Caco-2 (cell line): ENCODE measurements around the gene COQ6. TPM values are rescaled to one million over a fixed set of nuclear protein-coding genes. Genes with fewer than 3 reads are reported as not detected.
A peak's percentile ranks its signal among the peaks of the same experiment; 100 is the strongest.

Experiments
- Bru-seq: library from RNA; stranded (reverse); fragments of 400-500 nt; gene quantifications from one replicate; lab custom pipeline; 2021; lab: Mats Ljungman, UMichigan
- BruChase-seq, 2 experiments: library from RNA; stranded (reverse); fragments of 400-500 nt; gene quantifications; one replicate each; lab custom pipeline; 2021; lab: Mats Ljungman, UMichigan
- BruUV-seq: library from RNA; stranded (reverse); fragments of 400-500 nt; replicated peaks from 2 replicates; lab custom pipeline; 2021; lab: Mats Ljungman, UMichigan
- CTCF ChIA-PET: fragments of 300-600 bp; sonication (Branson Sonifier 250); formaldehyde crosslinking; loops from one replicate; lab custom pipeline; 2022; ENCODE audit warnings: antibody characterized with exemption; lab: Charles Lee
- POLR2A ChIA-PET: fragments of 300-600 bp; sonication (Branson Sonifier 250); formaldehyde crosslinking; loops from one replicate; lab custom pipeline; 2022; ENCODE audit warnings: antibody characterized with exemption; lab: Charles Lee
- DNase-seq, 2 experiments: peaks; one replicate each; pipeline versions ENCODE4 v3.0.0 to v3.0.0-alpha.2; 2020 to 2022
- H3K27me3 ChIP-seq: replicated peaks from 2 replicates; pipeline ENCODE4 v1.6.0; 2011; ENCODE audit warnings: low read length; ENCODE audit not compliant: control insufficient read depth, insufficient read depth
- H3K36me3 ChIP-seq: 2 replicates; pipeline ENCODE4 v1.5.1; 2011; ENCODE audit warnings: low read length; ENCODE audit not compliant: control insufficient read depth, insufficient read depth
- H3K4me1 ChIP-seq: fragments of 250-450 bp; sonication (Bioruptor Pico); 2 replicates; pipeline ENCODE4 v1.5.1; 2020; ENCODE audit warnings: mild to moderate bottlenecking
- H3K4me3 ChIP-seq: 2 replicates; pipeline ENCODE4 v1.5.1; 2011; ENCODE audit warnings: low read depth, mild to moderate bottlenecking, control low read depth, low read length
- H3K9me3 ChIP-seq: fragments of 250-450 bp; sonication (Bioruptor Pico); 2 replicates; pipeline ENCODE4 v1.5.1; 2020; ENCODE audit warnings: mild to moderate bottlenecking, moderate library complexity
- H3K27ac Mint-ChIP-seq: one replicate; pipeline ENCODE4 v1.8.0; 2022; ENCODE audit warnings: mixed read lengths; ENCODE audit not compliant: unreplicated experiment
- H3K27me3 Mint-ChIP-seq: one replicate; pipeline ENCODE4 v1.8.0; 2022; ENCODE audit warnings: mixed read lengths; ENCODE audit not compliant: insufficient read depth, unreplicated experiment
- H3K36me3 Mint-ChIP-seq: one replicate; pipeline ENCODE4 v1.8.0; 2022; ENCODE audit warnings: mild to moderate bottlenecking, mixed read lengths; ENCODE audit not compliant: insufficient read depth, unreplicated experiment
- H3K4me1 Mint-ChIP-seq: one replicate; pipeline ENCODE4 v1.8.0; 2022; ENCODE audit warnings: low read depth, mixed read lengths; ENCODE audit not compliant: unreplicated experiment
- H3K4me3 Mint-ChIP-seq: one replicate; pipeline ENCODE4 v1.8.0; 2022; ENCODE audit warnings: mild to moderate bottlenecking, moderate library complexity, mixed read lengths; ENCODE audit not compliant: unreplicated experiment
- H3K9me3 Mint-ChIP-seq: one replicate; pipeline ENCODE4 v1.8.0; 2022; ENCODE audit warnings: mixed read lengths; ENCODE audit not compliant: unreplicated experiment
- CTCF ChIP-seq, 2 experiments: fragments of 200-600 bp in 1 of 2; IDR thresholded peaks; 1 replicate in 1 of 2; 2 replicates in 1 of 2; pipeline versions ENCODE4 v1.5.1 to v1.8.0; 2011 to 2022; ENCODE audit warnings: antibody characterized with exemption in 1 of 2, control low read depth in 1 of 2, inconsistent platforms in 1 of 2, low read depth in 1 of 2, low read length in 1 of 2, mild to moderate bottlenecking in 1 of 2, moderate library complexity in 1 of 2; ENCODE audit not compliant: insufficient read depth in 1 of 2, severe bottlenecking in 1 of 2, unreplicated experiment in 1 of 2
- intact Hi-C: fragments of 100-400 bp; cut with micrococcal nuclease; formaldehyde crosslinking; loops from one replicate; pipeline ENCODE4 v1.10.0; 2022; ENCODE audit not compliant: unreplicated experiment
- long read RNA-seq: library from polyadenylated mRNA; stranded (forward); transcript quantifications from one replicate; pipeline ENCODE4 v2.0.0, GENCODE V29; 2022
- total RNA-seq: library from RNA; stranded (reverse); gene quantifications from 2 replicates; pipeline ENCODE4 v1.2.3, GENCODE V29; 2022

The COQ6 gene
- total RNA-seq (18.0 and 21.3 TPM in 2 replicates), Bru-seq, nascent RNA (percentile 64 among the genes with signal in this experiment), BruChase-seq, experiment 1, labeled RNA remaining after a 2-hour chase (percentile 62 among the genes with signal in this experiment), BruChase-seq, experiment 2, labeled RNA remaining after a 6-hour chase (percentile 59 among the genes with signal in this experiment)
- long read RNA-seq, transcript COQ6-201 (12 exons, 2,118 nt), result major isoform, 36 of 56 reads
- long read RNA-seq, partial matches to known transcripts, result 1 of 56 reads
- long read RNA-seq, other reads (novel, unspliced or antisense), result 15 of 56 reads

GRCh38 chr14:73949752-73950734 is at the start of gene COQ6, which contains the start of gene FAM161B:
TSS of gene COQ6 (plus strand) at chr14:73950302. CDS start at chr14:73950333, 31 bp downstream.
TSS of gene FAM161B (minus strand) at chr14:73950094. CDS start at chr14:73950026, 68 bp downstream.
- DNase-seq, result peak; percentile 96 to 97
- Mint-ChIP-seq H3K27me3 (no peaks in the 10 kb centered on the region), H3K27ac (peak within 1 kb of the TSS; percentile 81), H3K4me3 (peak within 1 kb of the TSS; percentile 93), H3K36me3 (peaks cover 9% of the 10 kb centered on the region), H3K4me1 (no peaks in the 10 kb centered on the region), H3K9me3 (no peaks in the 10 kb centered on the region)
- TSS peak; percentile 57 for BruUV-seq
- POLR2A ChIA-PET, result interaction anchor here (0.5 to 1.3 kb wide), 14 partner anchors 10 to 400 kb away, joined by 3 to 13 read pairs (median 4); partner anchors contain the start of genes ABCD4, PNMA1, PTGR2 and ZNF410
- CTCF ChIA-PET, result interaction anchor here (0.5 to 1.3 kb wide), 6 partner anchors 8 to 1992 kb away, joined by 3 to 5 read pairs (median 4); partner anchors contain the start of genes BBOF1 and ENTPD5
- Histone ChIP-seq H3K4me3 (peak within 1 kb of the TSS; percentile 78), H3K9me3 (no peaks in the 10 kb centered on the region), H3K36me3 (no peaks in the 10 kb centered on the region), H3K27me3 (peaks cover 2% of the 10 kb centered on the region; the same call in 1 of the 2 replicates), H3K4me1 (peaks cover 15% of the 10 kb centered on the region)
- TF ChIP-seq CTCF (IDR thresholded peaks at IDR 0.05; ENCODE audit: insufficient read depth in 1 of 2, low read depth in 1 of 2, low read length in 1 of 2, severe bottlenecking in 1 of 2, unreplicated experiment in 1 of 2), result peak in 1 of 2 experiments; percentile 13
- intact Hi-C loops, result loop anchor here (2.0 to 5.0 kb wide), 4 partner anchors 47 to 79 kb away; partner anchors contain the start of gene ZNF410

- H3K27ac Mint-ChIP-seq, result no peak overlapping the region
- BruUV-seq, result no TSS peak
- Histone ChIP-seq H3K4me3 (no peak overlapping the region), H3K4me1 (no peaks in the 10 kb centered on the region), H3K9me3 (no peaks in the 10 kb centered on the region), H3K27me3 (no peaks in the 10 kb centered on the region), H3K36me3 (peaks cover 3% of the 10 kb centered on the region)
- POLR2A ChIA-PET, result no interaction called here
- no peaks in the 10 kb centered on the region for H3K27me3 Mint-ChIP-seq
- no peak for DNase-seq
- TF ChIP-seq CTCF (IDR thresholded peaks at IDR 0.05; ENCODE audit: insufficient read depth in 1 of 2, low read depth in 1 of 2, low read length in 1 of 2, severe bottlenecking in 1 of 2, unreplicated experiment in 1 of 2), result no peak
- H3K4me1 Mint-ChIP-seq, result no peaks in the 10 kb centered on the region
- H3K36me3 Mint-ChIP-seq, result peaks cover 80% of the 10 kb centered on the region
- H3K9me3 Mint-ChIP-seq, result no peaks in the 10 kb centered on the region
- intact Hi-C loops, result no loop called here
- no peak overlapping the region for H3K4me3 Mint-ChIP-seq
- CTCF ChIA-PET, result no interaction called here
Measured at GRCh38 chr14:73903028-73903427, 47.1 kb upstream of the COQ6 start.

- ChIA-PET POLR2A (no interaction called here), CTCF (no interaction called here)
- H3K4me3 ChIP-seq, result no peak overlapping the region
- H3K27me3 ChIP-seq, result no peaks in the 10 kb centered on the region
- Mint-ChIP-seq H3K9me3 (peaks cover 10% of the 10 kb centered on the region), H3K4me3 (no peak overlapping the region), H3K27ac (no peak overlapping the region), H3K4me1 (no peaks in the 10 kb centered on the region), H3K36me3 (peaks cover 83% of the 10 kb centered on the region), H3K27me3 (no peaks in the 10 kb centered on the region)
- peaks cover 4% of the 10 kb centered on the region; the same call in 1 of the 2 replicates for H3K9me3 ChIP-seq
- no peak for TF ChIP-seq CTCF (IDR thresholded peaks at IDR 0.05; ENCODE audit: insufficient read depth in 1 of 2, low read depth in 1 of 2, low read length in 1 of 2, severe bottlenecking in 1 of 2, unreplicated experiment in 1 of 2)
- H3K4me1 ChIP-seq, result no peaks in the 10 kb centered on the region
- intact Hi-C loops, result no loop called here
- peaks cover 4% of the 10 kb centered on the region for H3K36me3 ChIP-seq
- no TSS peak for BruUV-seq
- DNase-seq, result no peak
Measured at GRCh38 chr14:73909681-73910080, 40.4 kb upstream of the COQ6 start.
